A549 (cell line): ENCODE measurements around the gene CHIT1. TPM values are rescaled to one million over a fixed set of nuclear protein-coding genes. Genes with fewer than 3 reads are reported as not detected.
A peak's percentile ranks its signal among the peaks of the same experiment; 100 is the strongest.

Experiments
- ATAC-seq, 2 experiments: fragments of 200-7000 bp in 1 of 2; fragments of >200 bp in 1 of 2; cut with Nextera tagmentation in 1 of 2; cut with Tn5 transposase in 1 of 2; 3 replicates each; pipeline versions ENCODE4 v1.8.0 to v1.9.1; 2018 to 2020; ENCODE audit warnings: mild to moderate bottlenecking in 1 of 2, moderate library complexity in 1 of 2
- CTCF ChIA-PET: fragments of 300-600 bp; sonication (Branson Sonifier 250); formaldehyde crosslinking; extraction: SDS; loops from one replicate; lab custom pipeline; 2021; ENCODE audit warnings: antibody characterized with exemption, inconsistent platforms; lab: Yijun Ruan, JAX
- POLR2A ChIA-PET: fragments of 350-600 bp; formaldehyde crosslinking; extraction: SDS; loops from one replicate; lab custom pipeline; 2021; ENCODE audit warnings: antibody characterized with exemption, inconsistent platforms; lab: Yijun Ruan, JAX
- DNase-seq, 2 experiments: peaks; one replicate each; pipeline versions ENCODE4 v3.0.0 to v3.0.0-alpha.2; 2011 to 2016; ENCODE audit warnings: low read depth in 1 of 2, low spot score in 1 of 2
- FAIRE-seq: peaks from 2 replicates; lab custom pipeline; 2011; peaks lifted over from hg19 to GRCh38; lab: Jason Lieb, UNC
- H3K27ac ChIP-seq, 2 experiments: fragments of >200 bp; sonication (Bioruptor Twin); formaldehyde crosslinking; 3 replicates each; pipeline ENCODE4 v1.5.1; 2016 to 2017
- H3K4me1 ChIP-seq: fragments of >200 bp; sonication (Bioruptor Twin); formaldehyde crosslinking; 3 replicates; pipeline ENCODE4 v1.6.1; 2016
- H3K4me2 ChIP-seq: fragments of >200 bp; sonication (Bioruptor Twin); formaldehyde crosslinking; 3 replicates; pipeline ENCODE4 v1.6.1; 2016
- H3K4me3 ChIP-seq: fragments of >200 bp; sonication (Bioruptor Twin); formaldehyde crosslinking; 3 replicates; pipeline ENCODE4 v1.5.1; 2016
- H3K9me3 ChIP-seq: fragments of >200 bp; sonication (Bioruptor Twin); formaldehyde crosslinking; 3 replicates; pipeline ENCODE4 v1.6.1; 2016
- CBX8 ChIP-seq: fragments of 200-600 bp; sonication (generic); IDR thresholded peaks from 2 replicates; pipeline ENCODE4 v1.6.1; 2016
- CEBPB ChIP-seq, 2 experiments: fragments of >200 bp in 1 of 2; sonication (Bioruptor Twin) in 1 of 2; formaldehyde crosslinking in 1 of 2; IDR thresholded peaks; 2 replicates each; pipeline ENCODE4 v1.6.1; 2012 to 2016
- CHD2 ChIP-seq: fragments of 150-350 bp; IDR thresholded peaks from 2 replicates; pipeline ENCODE4 v1.6.1; 2014; ENCODE audit warnings: low read length; ENCODE audit not compliant: partially characterized antibody
- EHF ChIP-seq: fragments of 250-450 bp; sonication (Bioruptor Pico); IDR thresholded peaks from 2 replicates; pipeline ENCODE4 v1.5.0; 2020; ENCODE audit warnings: mild to moderate bottlenecking
- EHMT2 ChIP-seq: fragments of 200-600 bp; sonication (generic); IDR thresholded peaks from 2 replicates; pipeline ENCODE4 v1.6.1; 2016; ENCODE audit warnings: antibody characterized with exemption, low read depth, mild to moderate bottlenecking, moderate library complexity
- FOXS1 ChIP-seq: fragments of 250-450 bp; sonication (Bioruptor Pico); IDR thresholded peaks from 2 replicates; pipeline ENCODE4 v1.5.0; 2020; ENCODE audit warnings: mild to moderate bottlenecking, moderate library complexity
- HOXA7 ChIP-seq: fragments of 250-450 bp; sonication (Bioruptor Pico); IDR thresholded peaks from 2 replicates; pipeline ENCODE4 v1.5.0; 2020; ENCODE audit warnings: mild to moderate bottlenecking, moderate library complexity
- HOXB5 ChIP-seq: fragments of 250-450 bp; sonication (Bioruptor Pico); IDR thresholded peaks from 2 replicates; pipeline ENCODE4 v1.5.0; 2020; ENCODE audit warnings: mild to moderate bottlenecking, moderate library complexity
- JUN ChIP-seq, 2 experiments: fragments of >200 bp; sonication (Bioruptor Twin); formaldehyde crosslinking; IDR thresholded peaks; 2 replicates in 1 of 2; 3 replicates in 1 of 2; pipeline ENCODE4 v1.6.1; 2016 to 2017
- MAFK ChIP-seq: fragments of 450-650 bp; IDR thresholded peaks from 2 replicates; pipeline ENCODE4 v1.6.1; 2014; ENCODE audit not compliant: partially characterized antibody
- MYC ChIP-seq: IDR thresholded peaks from 2 replicates; pipeline ENCODE4 v1.6.1; 2012; ENCODE audit warnings: mild to moderate bottlenecking, inconsistent platforms, low read length, improper control_type of control experiment, borderline replicate concordance
- RAD21 ChIP-seq, 2 experiments: fragments of >200 bp in 1 of 2; sonication (Bioruptor Twin) in 1 of 2; formaldehyde crosslinking in 1 of 2; IDR thresholded peaks in 1 of 2; conservative IDR thresholded peaks in 1 of 2; 2 replicates in 1 of 2; 3 replicates in 1 of 2; pipeline ENCODE4 v1.6.1; 2012 to 2018; ENCODE audit warnings: inconsistent platforms in 1 of 2
- RCOR1 ChIP-seq: fragments of 150-350 bp; IDR thresholded peaks from 2 replicates; pipeline ENCODE4 v1.6.1; 2014; ENCODE audit warnings: antibody characterized with exemption, low read length, low read depth
- RFX5 ChIP-seq: fragments of 450-650 bp; IDR thresholded peaks from 2 replicates; pipeline ENCODE4 v1.7.1; 2014; ENCODE audit warnings: antibody characterized with exemption, mild to moderate bottlenecking, moderate library complexity
- RNF2 ChIP-seq: fragments of 200-600 bp; sonication (generic); IDR thresholded peaks from 2 replicates; pipeline ENCODE4 v1.6.1; 2016; ENCODE audit warnings: low read depth, mild to moderate bottlenecking, antibody characterized with exemption, moderate library complexity, borderline replicate concordance
- SMC3 ChIP-seq: fragments of >200 bp; sonication (Bioruptor Twin); formaldehyde crosslinking; IDR thresholded peaks from 3 replicates; pipeline ENCODE4 v1.6.1; 2018; ENCODE audit warnings: inconsistent platforms
- TFCP2L1 ChIP-seq: fragments of 250-450 bp; sonication (Bioruptor Pico); IDR thresholded peaks from 2 replicates; pipeline ENCODE4 v1.5.0; 2021; ENCODE audit warnings: mild to moderate bottlenecking
- TP53 ChIP-seq: fragments of 250-450 bp; sonication (Bioruptor Pico); IDR thresholded peaks from 2 replicates; pipeline ENCODE4 v1.5.0; 2021; ENCODE audit warnings: mild to moderate bottlenecking, moderate library complexity
- ZFP36 ChIP-seq: fragments of 450-650 bp; IDR thresholded peaks from 2 replicates; pipeline ENCODE4 v1.6.1; 2014; ENCODE audit warnings: borderline replicate concordance; ENCODE audit not compliant: partially characterized antibody
- ZNF302 ChIP-seq: fragments of 250-450 bp; sonication (Bioruptor Pico); IDR thresholded peaks from 2 replicates; pipeline ENCODE4 v1.9.0; 2021; ENCODE audit warnings: inconsistent platforms, mild to moderate bottlenecking, moderate library complexity
- WGBS: methylation state at CpG from one replicate; pipeline ENCODE4 v1.1.6; 2017; ENCODE audit errors: missing lambda C conversion rate; 5-methylcytosine and 5-hydroxymethylcytosine counted together
- polyA plus RNA-seq, 4 experiments: library from polyadenylated mRNA; depleted of rRNA in 3 of 4; stranded (reverse); fragments of >200 nt; fragmentation: RNase III in 1 of 4; extraction: RNeasy Plus Mini Kit Qiagen cat#74134 plus additional on column Dnase treatment in 1 of 4; gene quantifications; 2 replicates in 3 of 4; 3 replicates in 1 of 4; pipeline ENCODE4 v1.2.3, GENCODE V29; 2011 to 2017
- TF ChIP-seq, protein P1 (sequence below): fragments of 200-600 bp; sonication (generic); IDR thresholded peaks from 2 replicates; pipeline ENCODE4 v1.6.1; 2016; ENCODE audit warnings: antibody characterized with exemption, mild to moderate bottlenecking, moderate library complexity
- TF ChIP-seq, protein P2 (sequence below): fragments of >200 bp; sonication (Bioruptor Twin); formaldehyde crosslinking; IDR thresholded peaks from 2 replicates; pipeline ENCODE4 v1.6.1; 2016
- TF ChIP-seq, protein P3 (sequence below): fragments of 250-450 bp; sonication (Bioruptor Pico); IDR thresholded peaks from 2 replicates; pipeline ENCODE4 v1.5.0; 2020; ENCODE audit warnings: low read depth, mild to moderate bottlenecking, moderate library complexity
- TF ChIP-seq, protein P4 (sequence below): fragments of 450-650 bp; IDR thresholded peaks from 2 replicates; pipeline ENCODE4 v1.6.1; 2014; ENCODE audit warnings: antibody characterized with exemption
- TF ChIP-seq, protein P5 (sequence below): IDR thresholded peaks from 2 replicates; pipeline ENCODE4 v1.6.1; 2012

The CHIT1 gene
- polyA plus RNA-seq, 2 of the 4 experiments (the other 2 are of a cell fraction) = not detected

DNA sequence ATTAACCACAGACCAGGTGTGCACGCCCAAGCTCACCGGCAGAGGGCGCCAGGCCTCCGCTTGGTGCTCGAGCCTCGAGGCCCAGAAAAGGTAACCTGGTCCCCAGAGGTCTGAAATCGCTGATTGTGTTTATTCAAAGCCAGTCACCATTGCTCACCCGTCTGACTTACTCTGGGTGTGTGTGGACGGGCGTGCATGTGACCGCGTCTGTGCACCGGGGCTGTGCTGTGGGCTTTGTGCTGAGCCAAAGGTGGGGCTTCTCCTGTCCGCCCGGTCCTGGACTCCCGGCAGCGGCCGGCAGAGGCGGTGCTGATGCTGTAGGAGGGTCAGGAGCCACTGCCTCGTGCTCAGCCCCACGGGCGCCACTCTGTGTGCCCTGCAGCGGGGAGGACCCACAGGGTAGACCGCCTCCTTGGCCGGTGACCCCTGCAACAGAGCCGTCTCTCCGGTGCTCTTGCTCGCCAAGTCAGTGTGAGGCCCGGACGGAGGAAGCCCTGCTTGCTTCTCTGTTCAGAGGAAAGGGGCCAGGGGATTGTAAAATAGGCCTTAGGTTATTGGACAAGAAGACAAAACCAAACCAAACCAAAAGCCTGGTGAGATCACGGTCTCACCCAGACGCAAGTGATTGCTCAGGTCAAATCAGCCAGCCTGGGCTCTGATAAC is 43.9 kb upstream of the CHIT1 start (continued):
- TF ChIP-seq, protein P1, sequence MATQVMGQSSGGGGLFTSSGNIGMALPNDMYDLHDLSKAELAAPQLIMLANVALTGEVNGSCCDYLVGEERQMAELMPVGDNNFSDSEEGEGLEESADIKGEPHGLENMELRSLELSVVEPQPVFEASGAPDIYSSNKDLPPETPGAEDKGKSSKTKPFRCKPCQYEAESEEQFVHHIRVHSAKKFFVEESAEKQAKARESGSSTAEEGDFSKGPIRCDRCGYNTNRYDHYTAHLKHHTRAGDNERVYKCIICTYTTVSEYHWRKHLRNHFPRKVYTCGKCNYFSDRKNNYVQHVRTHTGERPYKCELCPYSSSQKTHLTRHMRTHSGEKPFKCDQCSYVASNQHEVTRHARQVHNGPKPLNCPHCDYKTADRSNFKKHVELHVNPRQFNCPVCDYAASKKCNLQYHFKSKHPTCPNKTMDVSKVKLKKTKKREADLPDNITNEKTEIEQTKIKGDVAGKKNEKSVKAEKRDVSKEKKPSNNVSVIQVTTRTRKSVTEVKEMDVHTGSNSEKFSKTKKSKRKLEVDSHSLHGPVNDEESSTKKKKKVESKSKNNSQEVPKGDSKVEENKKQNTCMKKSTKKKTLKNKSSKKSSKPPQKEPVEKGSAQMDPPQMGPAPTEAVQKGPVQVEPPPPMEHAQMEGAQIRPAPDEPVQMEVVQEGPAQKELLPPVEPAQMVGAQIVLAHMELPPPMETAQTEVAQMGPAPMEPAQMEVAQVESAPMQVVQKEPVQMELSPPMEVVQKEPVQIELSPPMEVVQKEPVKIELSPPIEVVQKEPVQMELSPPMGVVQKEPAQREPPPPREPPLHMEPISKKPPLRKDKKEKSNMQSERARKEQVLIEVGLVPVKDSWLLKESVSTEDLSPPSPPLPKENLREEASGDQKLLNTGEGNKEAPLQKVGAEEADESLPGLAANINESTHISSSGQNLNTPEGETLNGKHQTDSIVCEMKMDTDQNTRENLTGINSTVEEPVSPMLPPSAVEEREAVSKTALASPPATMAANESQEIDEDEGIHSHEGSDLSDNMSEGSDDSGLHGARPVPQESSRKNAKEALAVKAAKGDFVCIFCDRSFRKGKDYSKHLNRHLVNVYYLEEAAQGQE = no peak

DNA sequence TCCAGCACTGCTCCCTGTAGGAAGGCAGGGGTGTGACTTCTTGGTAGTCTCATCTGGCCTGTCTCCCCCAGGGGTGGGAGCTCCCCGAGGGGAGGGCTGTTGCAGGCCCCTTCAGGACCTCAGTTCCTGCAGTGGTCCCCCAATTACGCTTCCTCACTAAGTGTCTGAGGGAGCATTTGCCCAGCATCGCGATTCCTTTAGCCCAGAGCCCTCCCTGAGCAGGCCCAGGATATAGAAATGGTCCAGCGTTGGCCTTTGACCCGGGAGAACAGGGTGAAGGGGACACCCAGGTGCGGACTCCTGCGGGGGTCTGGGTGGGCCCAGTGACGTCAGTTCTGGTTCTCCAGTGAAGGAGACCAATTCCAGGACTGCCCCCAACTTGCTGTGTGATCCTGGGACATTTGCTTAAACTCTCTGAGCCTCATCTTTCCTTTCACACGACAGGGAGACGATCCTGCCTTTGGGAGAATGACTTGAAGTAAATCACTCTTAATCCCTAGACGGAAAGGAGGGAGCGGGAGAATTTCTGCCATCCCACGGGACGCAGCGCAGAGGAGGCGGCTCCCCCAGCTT is 43.2 kb upstream of the CHIT1 start:
- Histone ChIP-seq H3K4me3 (no peak overlapping the region), H3K27ac (no peak overlapping the region), H3K4me2 (peak overlapping the region; percentile 64), H3K9me3 (no peaks in the 10 kb centered on the region), H3K4me1 (peaks cover 11% of the 10 kb centered on the region)
- TF ChIP-seq HOXA7 (CRISPR knock-in tag) = no peak
- no peak for TF ChIP-seq ZFP36
- TF ChIP-seq, protein P2, sequence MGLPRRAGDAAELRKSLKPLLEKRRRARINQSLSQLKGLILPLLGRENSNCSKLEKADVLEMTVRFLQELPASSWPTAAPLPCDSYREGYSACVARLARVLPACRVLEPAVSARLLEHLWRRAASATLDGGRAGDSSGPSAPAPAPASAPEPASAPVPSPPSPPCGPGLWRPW = no peak
- no peak for TF ChIP-seq MYC
- TF ChIP-seq FOXS1 (CRISPR knock-in tag) = no peak
- TF ChIP-seq, protein P3, sequence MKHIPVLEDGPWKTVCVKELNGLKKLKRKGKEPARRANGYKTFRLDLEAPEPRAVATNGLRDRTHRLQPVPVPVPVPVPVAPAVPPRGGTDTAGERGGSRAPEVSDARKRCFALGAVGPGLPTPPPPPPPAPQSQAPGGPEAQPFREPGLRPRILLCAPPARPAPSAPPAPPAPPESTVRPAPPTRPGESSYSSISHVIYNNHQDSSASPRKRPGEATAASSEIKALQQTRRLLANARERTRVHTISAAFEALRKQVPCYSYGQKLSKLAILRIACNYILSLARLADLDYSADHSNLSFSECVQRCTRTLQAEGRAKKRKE (CRISPR knock-in tag) = no peak
- TF ChIP-seq JUN (IDR thresholded peaks at IDR 0.05) = no peak
- ATAC-seq (no peak), FAIRE-seq (no peak), DNase-seq (no peak)
- ChIA-PET CTCF (interaction anchor here (0.5 to 21.3 kb wide), 49 partner anchors 10 to 502 kb away, joined by 3 to 510 read pairs (median 4); partner anchors contain the start of genes BTG2, FMOD and PRELP), POLR2A (interaction anchor here (1.0 kb wide), 3 partner anchors 32 to 55 kb away, joined by 4 to 9 read pairs (median 7); partner anchors contain the start of gene BTG2)
- WGBS = 15% methylated on average over 14 of the region's 17 CpGs

DNA sequence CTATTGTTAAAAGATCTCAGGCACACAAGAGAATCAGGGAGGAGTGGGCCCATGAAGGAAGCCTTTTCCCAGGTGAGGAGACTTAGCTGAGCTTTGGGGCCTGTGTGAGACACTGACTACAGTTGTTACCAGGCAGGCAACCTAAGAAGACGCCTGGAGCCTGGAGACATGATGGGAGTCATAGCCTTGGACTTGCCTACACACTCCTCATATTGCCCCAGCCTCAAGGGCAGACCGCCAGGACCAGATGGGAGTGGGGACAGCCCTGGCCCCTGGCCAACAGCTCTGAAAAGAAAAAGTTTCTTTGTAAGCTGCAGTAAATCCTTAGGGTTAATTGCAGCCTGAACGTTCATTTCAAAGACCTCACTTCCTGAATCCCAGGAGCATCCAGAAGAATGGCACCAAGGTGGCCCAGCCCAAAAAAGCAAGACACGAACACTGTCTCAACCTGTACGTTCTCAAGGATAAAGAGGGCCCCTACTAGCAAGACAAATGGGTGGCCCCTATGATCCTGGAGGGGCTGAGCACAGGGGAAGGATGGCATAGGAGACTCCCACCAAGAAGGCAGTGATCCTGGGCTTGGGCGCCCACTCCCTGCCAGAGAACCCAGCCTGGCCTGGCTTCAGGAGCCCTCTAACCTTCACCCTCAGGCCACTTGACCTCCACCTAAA is 42.6 kb upstream of the CHIT1 start:
- no peak for ATAC-seq
- 71% methylated on average over 6 of the region's 6 CpGs for WGBS
- no peak for FAIRE-seq
- no peak for TF ChIP-seq EHF (CRISPR knock-in tag)
- TF ChIP-seq EHMT2 = no peak
- TF ChIP-seq, protein P4, sequence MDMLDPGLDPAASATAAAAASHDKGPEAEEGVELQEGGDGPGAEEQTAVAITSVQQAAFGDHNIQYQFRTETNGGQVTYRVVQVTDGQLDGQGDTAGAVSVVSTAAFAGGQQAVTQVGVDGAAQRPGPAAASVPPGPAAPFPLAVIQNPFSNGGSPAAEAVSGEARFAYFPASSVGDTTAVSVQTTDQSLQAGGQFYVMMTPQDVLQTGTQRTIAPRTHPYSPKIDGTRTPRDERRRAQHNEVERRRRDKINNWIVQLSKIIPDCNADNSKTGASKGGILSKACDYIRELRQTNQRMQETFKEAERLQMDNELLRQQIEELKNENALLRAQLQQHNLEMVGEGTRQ = no peak
- no peak for TF ChIP-seq RFX5
- TF ChIP-seq, protein P3 (CRISPR knock-in tag) = no peak
- no peak for TF ChIP-seq HOXA7 (CRISPR knock-in tag)
- TF ChIP-seq, protein P5, sequence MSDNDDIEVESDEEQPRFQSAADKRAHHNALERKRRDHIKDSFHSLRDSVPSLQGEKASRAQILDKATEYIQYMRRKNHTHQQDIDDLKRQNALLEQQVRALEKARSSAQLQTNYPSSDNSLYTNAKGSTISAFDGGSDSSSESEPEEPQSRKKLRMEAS = no peak
- TF ChIP-seq CBX8 = no peak
- no peak for TF ChIP-seq HOXB5 (CRISPR knock-in tag)
- TF ChIP-seq CEBPB (IDR thresholded peaks at IDR 0.05) = no peak
- TF ChIP-seq MYC = no peak
- TF ChIP-seq MAFK = no peak
- no peak for TF ChIP-seq ZNF302 (CRISPR knock-in tag)
- no peak for TF ChIP-seq SMC3
- TF ChIP-seq RCOR1 = no peak
- TF ChIP-seq RAD21 (conservative IDR thresholded peaks at IDR 0.05 in 1 of 2, IDR thresholded peaks at IDR 0.05 in 1 of 2) = no peak
- no peak for TF ChIP-seq TP53 (CRISPR knock-in tag)
- TF ChIP-seq RNF2 = no peak
- TF ChIP-seq CHD2 = no peak
- no peak for TF ChIP-seq TFCP2L1
- TF ChIP-seq, all 56 proteins: peak for 0
- Histone ChIP-seq H3K4me2 (no peak overlapping the region), H3K4me1 (peaks cover 13% of the 10 kb centered on the region), H3K27ac (no peak overlapping the region), H3K9me3 (no peaks in the 10 kb centered on the region), H3K4me3 (no peak overlapping the region)
- ChIA-PET POLR2A (no interaction called here), CTCF (interaction anchor here (0.7 to 21.3 kb wide), 25 partner anchors 11 to 431 kb away, joined by 3 to 510 read pairs (median 6); partner anchors contain the start of genes BTG2 and FMOD)
- no peak for DNase-seq
